Measurements from ENCODE around the gene LMTK3. TPM values are rescaled to one million over a fixed set of nuclear protein-coding genes. Genes with fewer than 3 reads are reported as not detected.

Gene LMTK3
- total and polyA plus RNA-seq, 2 of the 13 experiments (the other 11 are each of a cell fraction or from before 2014, with no cell fraction given): 0.18 to 0.29 TPM

DNA sequence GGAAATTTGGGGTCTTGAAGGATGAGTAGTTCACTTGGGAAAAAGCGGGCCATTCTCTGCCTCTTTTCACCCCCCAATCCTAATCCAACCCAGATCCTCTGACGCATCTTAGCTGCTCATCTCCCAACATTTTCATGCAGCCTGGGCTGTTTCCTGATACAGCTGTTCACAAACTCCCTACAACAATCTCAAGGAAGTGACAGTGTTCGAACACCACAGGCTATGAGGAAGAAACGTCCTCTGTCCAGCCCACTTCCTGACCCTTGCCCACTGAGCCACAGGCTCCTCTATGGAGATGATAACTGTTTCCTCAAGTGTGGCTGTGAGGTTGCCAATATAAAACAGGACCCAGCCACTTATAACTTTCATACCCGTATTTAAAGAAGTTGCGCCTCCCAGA is 16.2 kb downstream of the LMTK3 start (continued):
- TF ChIP-seq, protein P1, sequence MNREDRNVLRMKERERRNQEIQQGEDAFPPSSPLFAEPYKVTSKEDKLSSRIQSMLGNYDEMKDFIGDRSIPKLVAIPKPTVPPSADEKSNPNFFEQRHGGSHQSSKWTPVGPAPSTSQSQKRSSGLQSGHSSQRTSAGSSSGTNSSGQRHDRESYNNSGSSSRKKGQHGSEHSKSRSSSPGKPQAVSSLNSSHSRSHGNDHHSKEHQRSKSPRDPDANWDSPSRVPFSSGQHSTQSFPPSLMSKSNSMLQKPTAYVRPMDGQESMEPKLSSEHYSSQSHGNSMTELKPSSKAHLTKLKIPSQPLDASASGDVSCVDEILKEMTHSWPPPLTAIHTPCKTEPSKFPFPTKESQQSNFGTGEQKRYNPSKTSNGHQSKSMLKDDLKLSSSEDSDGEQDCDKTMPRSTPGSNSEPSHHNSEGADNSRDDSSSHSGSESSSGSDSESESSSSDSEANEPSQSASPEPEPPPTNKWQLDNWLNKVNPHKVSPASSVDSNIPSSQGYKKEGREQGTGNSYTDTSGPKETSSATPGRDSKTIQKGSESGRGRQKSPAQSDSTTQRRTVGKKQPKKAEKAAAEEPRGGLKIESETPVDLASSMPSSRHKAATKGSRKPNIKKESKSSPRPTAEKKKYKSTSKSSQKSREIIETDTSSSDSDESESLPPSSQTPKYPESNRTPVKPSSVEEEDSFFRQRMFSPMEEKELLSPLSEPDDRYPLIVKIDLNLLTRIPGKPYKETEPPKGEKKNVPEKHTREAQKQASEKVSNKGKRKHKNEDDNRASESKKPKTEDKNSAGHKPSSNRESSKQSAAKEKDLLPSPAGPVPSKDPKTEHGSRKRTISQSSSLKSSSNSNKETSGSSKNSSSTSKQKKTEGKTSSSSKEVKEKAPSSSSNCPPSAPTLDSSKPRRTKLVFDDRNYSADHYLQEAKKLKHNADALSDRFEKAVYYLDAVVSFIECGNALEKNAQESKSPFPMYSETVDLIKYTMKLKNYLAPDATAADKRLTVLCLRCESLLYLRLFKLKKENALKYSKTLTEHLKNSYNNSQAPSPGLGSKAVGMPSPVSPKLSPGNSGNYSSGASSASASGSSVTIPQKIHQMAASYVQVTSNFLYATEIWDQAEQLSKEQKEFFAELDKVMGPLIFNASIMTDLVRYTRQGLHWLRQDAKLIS (CRISPR knock-in tag; IDR thresholded peaks at IDR 0.05): no peak
- TF ChIP-seq, protein P2, sequence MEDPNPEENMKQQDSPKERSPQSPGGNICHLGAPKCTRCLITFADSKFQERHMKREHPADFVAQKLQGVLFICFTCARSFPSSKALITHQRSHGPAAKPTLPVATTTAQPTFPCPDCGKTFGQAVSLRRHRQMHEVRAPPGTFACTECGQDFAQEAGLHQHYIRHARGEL (CRISPR knock-in tag; IDR thresholded peaks at IDR 0.05): no peak
- no peak for TF ChIP-seq ADNP (CRISPR knock-in tag; IDR thresholded peaks at IDR 0.05)
- no peak for TF ChIP-seq MYNN (CRISPR knock-in tag; IDR thresholded peaks at IDR 0.05; ENCODE audit: low read depth)
- TF ChIP-seq ELF3 (CRISPR knock-in tag; IDR thresholded peaks at IDR 0.05): no peak
- TF ChIP-seq, protein P3, sequence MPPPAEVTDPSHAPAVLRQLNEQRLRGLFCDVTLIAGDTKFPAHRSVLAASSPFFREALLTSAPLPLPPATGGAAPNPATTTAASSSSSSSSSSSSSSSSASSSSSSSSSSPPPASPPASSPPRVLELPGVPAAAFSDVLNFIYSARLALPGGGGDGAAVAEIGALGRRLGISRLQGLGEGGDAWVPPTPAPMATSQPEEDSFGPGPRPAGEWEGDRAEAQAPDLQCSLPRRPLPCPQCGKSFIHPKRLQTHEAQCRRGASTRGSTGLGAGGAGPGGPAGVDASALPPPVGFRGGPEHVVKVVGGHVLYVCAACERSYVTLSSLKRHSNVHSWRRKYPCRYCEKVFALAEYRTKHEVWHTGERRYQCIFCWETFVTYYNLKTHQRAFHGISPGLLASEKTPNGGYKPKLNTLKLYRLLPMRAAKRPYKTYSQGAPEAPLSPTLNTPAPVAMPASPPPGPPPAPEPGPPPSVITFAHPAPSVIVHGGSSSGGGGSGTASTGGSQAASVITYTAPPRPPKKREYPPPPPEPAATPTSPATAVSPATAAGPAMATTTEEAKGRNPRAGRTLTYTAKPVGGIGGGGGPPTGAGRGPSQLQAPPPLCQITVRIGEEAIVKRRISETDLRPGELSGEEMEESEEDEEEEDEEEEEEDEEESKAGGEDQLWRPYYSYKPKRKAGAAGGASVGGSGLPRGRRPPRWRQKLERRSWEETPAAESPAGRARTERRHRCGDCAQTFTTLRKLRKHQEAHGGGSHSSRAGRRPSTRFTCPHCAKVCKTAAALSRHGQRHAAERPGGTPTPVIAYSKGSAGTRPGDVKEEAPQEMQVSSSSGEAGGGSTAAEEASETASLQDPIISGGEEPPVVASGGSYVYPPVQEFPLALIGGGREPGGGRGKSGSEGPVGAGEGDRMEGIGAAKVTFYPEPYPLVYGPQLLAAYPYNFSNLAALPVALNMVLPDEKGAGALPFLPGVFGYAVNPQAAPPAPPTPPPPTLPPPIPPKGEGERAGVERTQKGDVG (CRISPR knock-in tag; IDR thresholded peaks at IDR 0.05; ENCODE audit: borderline replicate concordance): no peak
- TF ChIP-seq MTF2 (CRISPR knock-in tag; IDR thresholded peaks at IDR 0.05; ENCODE audit: borderline replicate concordance): no peak

All from HepG2 (cell line).